HEK293 (cell line): ENCODE results near the gene KLHL18.

Experiments used
- EGR2 ChIP-seq: fragments of 450-650 bp; formaldehyde crosslinking; IDR thresholded peaks from 2 replicates; pipeline ENCODE4 v1.5.1; 2016; ENCODE audit warnings: low read depth, missing biosample characterization, missing genetic modification characterization
- GLI2 ChIP-seq: fragments of 450-650 bp; formaldehyde crosslinking; IDR thresholded peaks from 2 replicates; pipeline ENCODE4; 2017; ENCODE audit warnings: missing biosample characterization, missing genetic modification characterization, low read depth, borderline replicate concordance
- MZF1 ChIP-seq: fragments of 450-650 bp; formaldehyde crosslinking; IDR thresholded peaks from 2 replicates; pipeline ENCODE4 v1.5.1; 2017; ENCODE audit warnings: missing biosample characterization, missing genetic modification characterization, borderline replicate concordance
- PRDM10 ChIP-seq: fragments of 450-650 bp; formaldehyde crosslinking; IDR thresholded peaks from 2 replicates; pipeline ENCODE4 v1.5.1; 2016; ENCODE audit warnings: missing biosample characterization, missing genetic modification characterization
- SP7 ChIP-seq: fragments of 450-650 bp; formaldehyde crosslinking; IDR thresholded peaks from 2 replicates; pipeline ENCODE4 v1.5.1; 2016; ENCODE audit warnings: missing biosample characterization, missing genetic modification characterization
- TSHZ1 ChIP-seq: fragments of 450-650 bp; formaldehyde crosslinking; IDR thresholded peaks from 2 replicates; pipeline ENCODE4 v1.5.1; 2016; ENCODE audit warnings: missing biosample characterization, missing genetic modification characterization, borderline replicate concordance
- ZBTB20 ChIP-seq: fragments of 450-650 bp; formaldehyde crosslinking; IDR thresholded peaks from 2 replicates; pipeline ENCODE4 v1.5.1; 2016; ENCODE audit warnings: missing biosample characterization, missing genetic modification characterization
- ZBTB26 ChIP-seq: fragments of 450-650 bp; formaldehyde crosslinking; optimal IDR thresholded peaks from 2 replicates; pipeline ENCODE3; 2016; ENCODE audit warnings: missing biosample characterization, mild to moderate bottlenecking, missing genetic modification characterization
- ZNF155 ChIP-seq: fragments of 450-650 bp; formaldehyde crosslinking; IDR thresholded peaks from 2 replicates; pipeline ENCODE4 v1.5.1; 2016; ENCODE audit warnings: missing biosample characterization, missing genetic modification characterization
- ZNF184 ChIP-seq: fragments of 450-650 bp; IDR thresholded peaks from 2 replicates; pipeline ENCODE4 v1.5.1; 2018; ENCODE audit warnings: missing biosample characterization, mild to moderate bottlenecking, missing genetic modification characterization
- ZNF26 ChIP-seq: fragments of 450-650 bp; formaldehyde crosslinking; IDR thresholded peaks from 2 replicates; pipeline ENCODE4 v1.5.1; 2016; ENCODE audit warnings: missing biosample characterization, missing genetic modification characterization
- ZNF292 ChIP-seq: fragments of 450-650 bp; formaldehyde crosslinking; IDR thresholded peaks from 2 replicates; pipeline ENCODE4 v1.5.1; 2016; ENCODE audit warnings: low read depth, missing biosample characterization, missing genetic modification characterization, borderline replicate concordance
- ZNF366 ChIP-seq: fragments of 450-650 bp; formaldehyde crosslinking; conservative IDR thresholded peaks from 2 replicates; pipeline ENCODE4 v1.5.1; 2016; ENCODE audit warnings: missing biosample characterization, missing genetic modification characterization
- ZNF394 ChIP-seq: fragments of 450-650 bp; formaldehyde crosslinking; IDR thresholded peaks from 2 replicates; pipeline ENCODE4 v1.5.1; 2016; ENCODE audit warnings: missing biosample characterization, missing genetic modification characterization, mild to moderate bottlenecking, moderate library complexity, borderline replicate concordance
- ZNF398 ChIP-seq: fragments of 450-650 bp; formaldehyde crosslinking; IDR thresholded peaks from 2 replicates; pipeline ENCODE4 v1.5.1; 2017; ENCODE audit warnings: missing biosample characterization, missing genetic modification characterization
- ZNF433 ChIP-seq: fragments of 450-650 bp; formaldehyde crosslinking; IDR thresholded peaks from 2 replicates; pipeline ENCODE4 v1.5.1; 2016; ENCODE audit warnings: missing biosample characterization, missing genetic modification characterization, low read depth
- ZNF510 ChIP-seq: fragments of 450-650 bp; formaldehyde crosslinking; IDR thresholded peaks from 2 replicates; pipeline ENCODE4 v1.5.1; 2018; ENCODE audit warnings: mild to moderate bottlenecking, missing genetic modification characterization, missing biosample characterization; ENCODE audit not compliant: insufficient replicate concordance
- ZNF514 ChIP-seq: fragments of 450-650 bp; formaldehyde crosslinking; IDR thresholded peaks from 2 replicates; pipeline ENCODE4 v1.5.1; 2016; ENCODE audit warnings: missing biosample characterization, missing genetic modification characterization
- ZNF558 ChIP-seq: fragments of 450-650 bp; formaldehyde crosslinking; IDR thresholded peaks from 2 replicates; pipeline ENCODE4 v1.5.1; 2016; ENCODE audit warnings: missing biosample characterization, missing genetic modification characterization
- ZNF629 ChIP-seq: fragments of 450-650 bp; formaldehyde crosslinking; IDR thresholded peaks from 2 replicates; pipeline ENCODE4 v1.5.1; 2017; ENCODE audit warnings: missing biosample characterization, missing genetic modification characterization
- ZNF654 ChIP-seq: fragments of 450-650 bp; formaldehyde crosslinking; IDR thresholded peaks from 2 replicates; pipeline ENCODE4 v1.5.1; 2016; ENCODE audit warnings: low read depth, missing biosample characterization, missing genetic modification characterization
- ZNF660 ChIP-seq: fragments of 450-650 bp; IDR thresholded peaks from 2 replicates; pipeline ENCODE4 v1.5.1; 2018; ENCODE audit warnings: missing biosample characterization, mild to moderate bottlenecking, missing genetic modification characterization
- ZNF664 ChIP-seq: fragments of 450-650 bp; formaldehyde crosslinking; IDR thresholded peaks from 2 replicates; pipeline ENCODE4 v1.5.1; 2016; ENCODE audit warnings: missing biosample characterization, missing genetic modification characterization
- ZNF692 ChIP-seq: fragments of 450-650 bp; formaldehyde crosslinking; IDR thresholded peaks from 2 replicates; pipeline ENCODE4 v1.5.1; 2016; ENCODE audit warnings: missing biosample characterization, missing genetic modification characterization
- ZSCAN23 ChIP-seq: fragments of 450-650 bp; formaldehyde crosslinking; IDR thresholded peaks from 2 replicates; pipeline ENCODE4 v1.5.1; 2016; ENCODE audit warnings: missing biosample characterization, missing genetic modification characterization

The KLHL18 gene

GRCh38 chr3:47266709-47267489 lies 15.8 kb upstream of the KLHL18 start (continued):
- TF ChIP-seq TSHZ1 (no peak), EGR2 (tag by site-specific recombination) (peak; percentile 22; the same call in 1 of the 2 replicates), ZNF692 (tag by site-specific recombination) (0 out of 2 replicates have a peak, but pooled peaks have one; percentile 37), ZNF629 (tag by site-specific recombination) (peak; percentile 47; the same call in 1 of the 2 replicates), ZNF184 (tag by site-specific recombination) (no peak), ZNF654 (tag by site-specific recombination) (no peak), ZBTB20 (tag by site-specific recombination) (peak; percentile 35; the same call in 1 of the 2 replicates), ZNF664 (tag by site-specific recombination) (peak; percentile 96), ZNF660 (tag by site-specific recombination) (peak; percentile 85), ZNF366 (tag by site-specific recombination) (peak; percentile 40; the same call in 1 of the 2 replicates), SP7 (tag by site-specific recombination) (peak; percentile 66), ZNF433 (tag by site-specific recombination) (no peak), ZSCAN23 (tag by site-specific recombination) (no peak), ZNF398 (tag by site-specific recombination) (peak; percentile 50; the same call in 1 of the 2 replicates), ZNF26 (tag by site-specific recombination) (no peak), ZNF558 (tag by site-specific recombination) (no peak), MZF1 (tag by site-specific recombination) (peak; percentile 36; the same call in 1 of the 2 replicates), ZNF514 (tag by site-specific recombination) (no peak), GLI2 (tag by site-specific recombination) (no peak), ZNF292 (no peak), ZNF510 (tag by site-specific recombination) (no peak), ZNF155 (tag by site-specific recombination) (no peak), PRDM10 (peak; percentile 44), ZBTB26 (tag by site-specific recombination) (no peak), ZNF394 (tag by site-specific recombination) (no peak)
